Caco-2 (cell line): ENCODE results near the gene CISTR. TPM values are rescaled to one million over a fixed set of nuclear protein-coding genes. Genes with fewer than 3 reads are reported as not detected.

Experiments
- BruUV-seq: library from RNA; stranded (reverse); fragments of 400-500 nt; replicated peaks from 2 replicates; lab custom pipeline; 2021; lab: Mats Ljungman, UMichigan
- CTCF ChIA-PET: fragments of 300-600 bp; sonication (Branson Sonifier 250); formaldehyde crosslinking; loops from one replicate; lab custom pipeline; 2022; ENCODE audit warnings: antibody characterized with exemption; lab: Charles Lee
- POLR2A ChIA-PET: fragments of 300-600 bp; sonication (Branson Sonifier 250); formaldehyde crosslinking; loops from one replicate; lab custom pipeline; 2022; ENCODE audit warnings: antibody characterized with exemption; lab: Charles Lee
- DNase-seq, 2 experiments: peaks; one replicate each; pipeline versions ENCODE4 v3.0.0 to v3.0.0-alpha.2; 2020 to 2022
- H3K27me3 ChIP-seq: replicated peaks from 2 replicates; pipeline ENCODE4 v1.6.0; 2011; ENCODE audit warnings: low read length; ENCODE audit not compliant: control insufficient read depth, insufficient read depth
- H3K36me3 ChIP-seq: 2 replicates; pipeline ENCODE4 v1.5.1; 2011; ENCODE audit warnings: low read length; ENCODE audit not compliant: control insufficient read depth, insufficient read depth
- H3K4me1 ChIP-seq: fragments of 250-450 bp; sonication (Bioruptor Pico); 2 replicates; pipeline ENCODE4 v1.5.1; 2020; ENCODE audit warnings: mild to moderate bottlenecking
- H3K4me3 ChIP-seq: 2 replicates; pipeline ENCODE4 v1.5.1; 2011; ENCODE audit warnings: low read depth, mild to moderate bottlenecking, control low read depth, low read length
- H3K9me3 ChIP-seq: fragments of 250-450 bp; sonication (Bioruptor Pico); 2 replicates; pipeline ENCODE4 v1.5.1; 2020; ENCODE audit warnings: mild to moderate bottlenecking, moderate library complexity
- H3K27ac Mint-ChIP-seq: one replicate; pipeline ENCODE4 v1.8.0; 2022; ENCODE audit warnings: mixed read lengths; ENCODE audit not compliant: unreplicated experiment
- H3K27me3 Mint-ChIP-seq: one replicate; pipeline ENCODE4 v1.8.0; 2022; ENCODE audit warnings: mixed read lengths; ENCODE audit not compliant: insufficient read depth, unreplicated experiment
- H3K36me3 Mint-ChIP-seq: one replicate; pipeline ENCODE4 v1.8.0; 2022; ENCODE audit warnings: mild to moderate bottlenecking, mixed read lengths; ENCODE audit not compliant: insufficient read depth, unreplicated experiment
- H3K4me1 Mint-ChIP-seq: one replicate; pipeline ENCODE4 v1.8.0; 2022; ENCODE audit warnings: low read depth, mixed read lengths; ENCODE audit not compliant: unreplicated experiment
- H3K4me3 Mint-ChIP-seq: one replicate; pipeline ENCODE4 v1.8.0; 2022; ENCODE audit warnings: mild to moderate bottlenecking, moderate library complexity, mixed read lengths; ENCODE audit not compliant: unreplicated experiment
- H3K9me3 Mint-ChIP-seq: one replicate; pipeline ENCODE4 v1.8.0; 2022; ENCODE audit warnings: mixed read lengths; ENCODE audit not compliant: unreplicated experiment
- intact Hi-C: fragments of 100-400 bp; cut with micrococcal nuclease; formaldehyde crosslinking; loops from one replicate; pipeline ENCODE4 v1.10.0; 2022; ENCODE audit not compliant: unreplicated experiment
- total RNA-seq: library from RNA; stranded (reverse); gene quantifications from 2 replicates; pipeline ENCODE4 v1.2.3, GENCODE V29; 2022
- TF ChIP-seq, protein P1 (sequence below), 2 experiments: fragments of 200-600 bp in 1 of 2; IDR thresholded peaks; 1 replicate in 1 of 2; 2 replicates in 1 of 2; pipeline versions ENCODE4 v1.5.1 to v1.8.0; 2011 to 2022; ENCODE audit warnings: antibody characterized with exemption in 1 of 2, control low read depth in 1 of 2, inconsistent platforms in 1 of 2, low read depth in 1 of 2, low read length in 1 of 2, mild to moderate bottlenecking in 1 of 2, moderate library complexity in 1 of 2; ENCODE audit not compliant: insufficient read depth in 1 of 2, severe bottlenecking in 1 of 2, unreplicated experiment in 1 of 2

Gene CISTR
- total RNA-seq, 1 experiment from 2014 or later, result not detected

DNA sequence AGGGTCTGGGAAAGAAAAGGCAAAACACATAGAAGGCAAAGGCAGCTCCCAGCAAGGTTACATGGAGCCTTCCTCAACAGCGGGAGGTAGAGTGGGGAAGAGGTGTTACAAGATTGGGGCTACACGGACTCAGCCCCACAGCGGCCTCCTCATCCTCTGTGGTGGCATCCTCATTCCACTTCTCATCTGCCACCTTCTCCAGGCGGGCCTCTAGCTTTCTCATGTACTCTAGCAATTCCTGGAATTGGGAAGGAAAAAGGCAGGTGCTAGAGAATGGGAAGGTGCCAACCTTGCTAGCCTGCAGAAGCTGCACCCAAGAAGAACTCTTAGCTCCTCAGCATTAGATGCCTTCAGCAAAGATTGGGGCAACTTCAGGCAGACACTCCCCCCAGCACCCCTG is 37.8 kb downstream of the CISTR start:
- DNase-seq, result no peak
- H3K4me1 Mint-ChIP-seq, result no peaks in the 10 kb centered on the region
- no peak overlapping the region for H3K27ac Mint-ChIP-seq
- no peak overlapping the region for H3K4me3 Mint-ChIP-seq
- BruUV-seq, result no TSS peak
- Histone ChIP-seq H3K9me3 (no peaks in the 10 kb centered on the region), H3K4me1 (no peaks in the 10 kb centered on the region), H3K27me3 (no peaks in the 10 kb centered on the region; the same call in 1 of the 2 replicates), H3K4me3 (no peak overlapping the region), H3K36me3 (no peaks in the 10 kb centered on the region)
- H3K9me3 Mint-ChIP-seq, result no peaks in the 10 kb centered on the region
- intact Hi-C loops, result no loop called here
- ChIA-PET POLR2A (interaction anchor here (0.5 kb wide), 1 partner anchor 29 kb away, joined by 4 read pairs; no protein-coding TSS in a partner anchor), CTCF (interaction anchor here (1.4 kb wide), 1 partner anchor 171 kb away, joined by 4 read pairs; no protein-coding TSS in a partner anchor)
- no peaks in the 10 kb centered on the region for H3K36me3 Mint-ChIP-seq
- TF ChIP-seq, protein P1, sequence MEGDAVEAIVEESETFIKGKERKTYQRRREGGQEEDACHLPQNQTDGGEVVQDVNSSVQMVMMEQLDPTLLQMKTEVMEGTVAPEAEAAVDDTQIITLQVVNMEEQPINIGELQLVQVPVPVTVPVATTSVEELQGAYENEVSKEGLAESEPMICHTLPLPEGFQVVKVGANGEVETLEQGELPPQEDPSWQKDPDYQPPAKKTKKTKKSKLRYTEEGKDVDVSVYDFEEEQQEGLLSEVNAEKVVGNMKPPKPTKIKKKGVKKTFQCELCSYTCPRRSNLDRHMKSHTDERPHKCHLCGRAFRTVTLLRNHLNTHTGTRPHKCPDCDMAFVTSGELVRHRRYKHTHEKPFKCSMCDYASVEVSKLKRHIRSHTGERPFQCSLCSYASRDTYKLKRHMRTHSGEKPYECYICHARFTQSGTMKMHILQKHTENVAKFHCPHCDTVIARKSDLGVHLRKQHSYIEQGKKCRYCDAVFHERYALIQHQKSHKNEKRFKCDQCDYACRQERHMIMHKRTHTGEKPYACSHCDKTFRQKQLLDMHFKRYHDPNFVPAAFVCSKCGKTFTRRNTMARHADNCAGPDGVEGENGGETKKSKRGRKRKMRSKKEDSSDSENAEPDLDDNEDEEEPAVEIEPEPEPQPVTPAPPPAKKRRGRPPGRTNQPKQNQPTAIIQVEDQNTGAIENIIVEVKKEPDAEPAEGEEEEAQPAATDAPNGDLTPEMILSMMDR (IDR thresholded peaks at IDR 0.05; ENCODE audit: insufficient read depth in 1 of 2, low read depth in 1 of 2, low read length in 1 of 2, severe bottlenecking in 1 of 2, unreplicated experiment in 1 of 2), result no peak
- peaks cover 7% of the 10 kb centered on the region for H3K27me3 Mint-ChIP-seq

DNA sequence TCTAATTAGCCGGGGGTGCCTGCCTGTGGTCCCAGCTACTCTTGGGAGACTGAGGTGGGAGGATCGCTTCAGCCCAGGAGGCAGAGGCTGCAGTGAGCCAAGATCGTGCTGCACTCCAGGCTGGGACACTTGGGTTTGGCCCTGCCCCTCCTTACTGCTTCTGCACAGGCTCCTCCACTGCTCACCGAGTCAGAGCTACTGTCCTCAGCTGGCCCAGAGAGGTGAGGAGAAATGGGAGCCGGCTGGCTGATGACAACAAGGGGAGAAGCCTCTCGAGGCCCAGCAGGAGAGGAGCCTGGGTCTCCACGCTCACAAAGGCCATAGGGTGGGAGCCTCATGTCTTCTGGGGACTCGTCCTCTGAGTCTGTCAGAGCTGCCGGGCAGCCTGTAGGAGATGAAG is 38.3 kb downstream of the CISTR start:
- ChIA-PET CTCF (interaction anchor here (1.4 kb wide), 1 partner anchor 170 kb away, joined by 4 read pairs; no protein-coding TSS in a partner anchor), POLR2A (interaction anchor here (0.5 kb wide), 1 partner anchor 30 kb away, joined by 4 read pairs; no protein-coding TSS in a partner anchor)
- no peak overlapping the region for H3K27ac Mint-ChIP-seq
- H3K4me3 Mint-ChIP-seq, result no peak overlapping the region
- TF ChIP-seq, protein P1 (IDR thresholded peaks at IDR 0.05; ENCODE audit: insufficient read depth in 1 of 2, low read depth in 1 of 2, low read length in 1 of 2, severe bottlenecking in 1 of 2, unreplicated experiment in 1 of 2), result no peak
- no peaks in the 10 kb centered on the region for H3K4me1 Mint-ChIP-seq
- H3K36me3 Mint-ChIP-seq, result no peaks in the 10 kb centered on the region
- no peaks in the 10 kb centered on the region; the same call in none of the 2 replicates for H3K27me3 ChIP-seq
- H3K4me3 ChIP-seq, result no peak overlapping the region
- no peak for DNase-seq
- H3K9me3 Mint-ChIP-seq, result no peaks in the 10 kb centered on the region
- H3K9me3 ChIP-seq, result no peaks in the 10 kb centered on the region
- intact Hi-C loops, result no loop called here
- no peaks in the 10 kb centered on the region for H3K36me3 ChIP-seq
- H3K27me3 Mint-ChIP-seq, result peaks cover 12% of the 10 kb centered on the region
- H3K4me1 ChIP-seq, result no peaks in the 10 kb centered on the region
- no TSS peak for BruUV-seq

- H3K4me1 Mint-ChIP-seq, result no peaks in the 10 kb centered on the region
- intact Hi-C loops, result no loop called here
- H3K9me3 Mint-ChIP-seq, result no peaks in the 10 kb centered on the region
- H3K27me3 Mint-ChIP-seq, result peaks cover 17% of the 10 kb centered on the region
- Histone ChIP-seq H3K4me3 (no peak overlapping the region), H3K4me1 (no peaks in the 10 kb centered on the region), H3K27me3 (no peaks in the 10 kb centered on the region; the same call in none of the 2 replicates), H3K9me3 (no peaks in the 10 kb centered on the region), H3K36me3 (no peaks in the 10 kb centered on the region)
- CTCF ChIA-PET, result no interaction called here
- DNase-seq, result no peak
- TF ChIP-seq, protein P1 (IDR thresholded peaks at IDR 0.05; ENCODE audit: insufficient read depth in 1 of 2, low read depth in 1 of 2, low read length in 1 of 2, severe bottlenecking in 1 of 2, unreplicated experiment in 1 of 2), result no peak
- POLR2A ChIA-PET, result no interaction called here
- H3K4me3 Mint-ChIP-seq, result no peak overlapping the region
- BruUV-seq, result no TSS peak
- no peak overlapping the region for H3K27ac Mint-ChIP-seq
- no peaks in the 10 kb centered on the region for H3K36me3 Mint-ChIP-seq
These were observed 39.6 kb downstream of the CISTR start for GRCh38 chr12:53712059-53712643.
